H9 (cell line): ENCODE data around the gene CLCNKA. TPM values are rescaled to one million over a fixed set of nuclear protein-coding genes. Genes with fewer than 3 reads are reported as not detected.

Experiments used
- DNase-seq: peaks from one replicate; pipeline ENCODE4 v3.0.0-alpha.2; 2017
- H2AFZ ChIP-seq: one replicate; pipeline ENCODE4 v1.6.1; 2013; ENCODE audit warnings: mild to moderate bottlenecking, low read length, control low read depth, moderate library complexity
- H2AK5ac ChIP-seq: 2 replicates; pipeline ENCODE4 v1.6.1; 2013; ENCODE audit warnings: low read length, control low read depth, mixed read lengths; ENCODE audit not compliant: insufficient read length
- H2BK120ac ChIP-seq: one replicate; pipeline ENCODE4 v1.6.1; 2013; ENCODE audit warnings: low read depth, mild to moderate bottlenecking, low read length, control low read depth, inconsistent platforms; ENCODE audit not compliant: poor library complexity, severe bottlenecking
- H2BK12ac ChIP-seq: 2 replicates; pipeline ENCODE4 v1.6.1; 2013; ENCODE audit warnings: low read length, control low read depth, mixed read lengths, low read depth; ENCODE audit not compliant: insufficient read length
- H2BK15ac ChIP-seq: 2 replicates; pipeline ENCODE4 v1.6.1; 2013; ENCODE audit warnings: low read depth, low read length, control low read depth
- H2BK20ac ChIP-seq: one replicate; pipeline ENCODE4 v1.6.1; 2013; ENCODE audit warnings: low read depth, mild to moderate bottlenecking, low read length, control low read depth, inconsistent platforms; ENCODE audit not compliant: poor library complexity, severe bottlenecking
- H2BK5ac ChIP-seq: 2 replicates; pipeline ENCODE4 v1.6.1; 2013; ENCODE audit warnings: low read length, control low read depth, mixed read lengths; ENCODE audit not compliant: insufficient read length
- H3K14ac ChIP-seq: 2 replicates; pipeline ENCODE4 v1.6.1; 2013; ENCODE audit warnings: low read length, control low read depth; ENCODE audit not compliant: insufficient read depth
- H3K18ac ChIP-seq: 2 replicates; pipeline ENCODE4 v1.6.1; 2013; ENCODE audit warnings: low read depth, mild to moderate bottlenecking, mixed read lengths, low read length, control low read depth; ENCODE audit not compliant: insufficient read length
- H3K23ac ChIP-seq: 2 replicates; pipeline ENCODE4 v1.6.1; 2013; ENCODE audit warnings: low read length, control low read depth, mixed read lengths, low read depth; ENCODE audit not compliant: insufficient read length
- H3K23me2 ChIP-seq: 2 replicates; pipeline ENCODE4 v1.6.1; 2013; ENCODE audit warnings: low read depth, mild to moderate bottlenecking, mixed read lengths, low read length, control low read depth; ENCODE audit not compliant: insufficient read length, poor library complexity, severe bottlenecking
- H3K27ac ChIP-seq: 2 replicates; pipeline ENCODE4 v1.5.1; 2013; ENCODE audit warnings: low read length, control low read depth, mixed read lengths, low read depth; ENCODE audit not compliant: insufficient read length
- H3K27me3 ChIP-seq: 2 replicates; pipeline ENCODE4 v1.6.1; 2013; ENCODE audit warnings: low read length, control low read depth, inconsistent platforms; ENCODE audit not compliant: insufficient read depth
- H3K4ac ChIP-seq: 2 replicates; pipeline ENCODE4 v1.6.1; 2013; ENCODE audit warnings: low read depth, mild to moderate bottlenecking, control low read depth, inconsistent platforms, low read length, moderate library complexity
- H3K4me1 ChIP-seq: 2 replicates; pipeline ENCODE4 v1.6.1; 2013; ENCODE audit warnings: low read length, control low read depth, inconsistent platforms; ENCODE audit not compliant: insufficient read depth
- H3K4me2 ChIP-seq: 2 replicates; pipeline ENCODE4 v1.6.1; 2013; ENCODE audit warnings: low read length, control low read depth, mixed read lengths; ENCODE audit not compliant: insufficient read length, insufficient read depth
- H3K56ac ChIP-seq: 2 replicates; pipeline ENCODE4 v1.6.1; 2013; ENCODE audit warnings: low read depth, mild to moderate bottlenecking, mixed read lengths, low read length, control low read depth; ENCODE audit not compliant: insufficient read length
- H3K79me1 ChIP-seq: 2 replicates; pipeline ENCODE4 v1.6.1; 2013; ENCODE audit warnings: low read depth, mild to moderate bottlenecking, moderate library complexity, low read length, control low read depth, inconsistent platforms; ENCODE audit not compliant: insufficient read depth, poor library complexity, severe bottlenecking
- H3K79me2 ChIP-seq: 2 replicates; pipeline ENCODE4 v1.6.1; 2013; ENCODE audit warnings: low read length, control low read depth, inconsistent platforms; ENCODE audit not compliant: insufficient read depth
- H3K9ac ChIP-seq: 2 replicates; pipeline ENCODE4 v1.6.1; 2013; ENCODE audit warnings: low read length, control low read depth, mixed read lengths; ENCODE audit not compliant: insufficient read length; ENCODE audit errors: extremely low read depth
- H3K9me3 ChIP-seq: one replicate; pipeline ENCODE4 v1.6.1; 2013; ENCODE audit warnings: low read depth, low read length, inconsistent platforms; ENCODE audit not compliant: control insufficient read depth
- H3T11ph ChIP-seq: one replicate; pipeline ENCODE4 v1.6.1; 2013; ENCODE audit warnings: mild to moderate bottlenecking, low read length, control low read depth, inconsistent platforms
- H4K20me1 ChIP-seq: one replicate; pipeline ENCODE4 v1.6.1; 2013; ENCODE audit not compliant: control insufficient read depth, insufficient read length, insufficient read depth
- H4K5ac ChIP-seq: 2 replicates; pipeline ENCODE4 v1.6.1; 2013; ENCODE audit warnings: low read depth, mild to moderate bottlenecking, mixed read lengths, low read length, control low read depth; ENCODE audit not compliant: insufficient read length
- H4K8ac ChIP-seq: replicated peaks from 2 replicates; pipeline ENCODE4 v1.6.1; 2013; ENCODE audit warnings: low read length, control low read depth, mixed read lengths, low read depth; ENCODE audit not compliant: insufficient read length
- H4K91ac ChIP-seq: 2 replicates; pipeline ENCODE4 v1.6.1; 2013; ENCODE audit warnings: low read depth, mild to moderate bottlenecking, moderate library complexity, mixed read lengths, low read length, control low read depth; ENCODE audit not compliant: insufficient read length
- H3K27ac Mint-ChIP-seq, 3 experiments: 2 replicates in 2 of 3; 3 replicates in 1 of 3; pipeline ENCODE4 v1.8.0; 2020 to 2021; ENCODE audit warnings: mixed read lengths in 3 of 3, mild to moderate bottlenecking in 1 of 3, moderate library complexity in 1 of 3
- H3K27me3 Mint-ChIP-seq: 2 replicates; pipeline ENCODE4 v1.8.0; 2021; ENCODE audit warnings: low read depth, mild to moderate bottlenecking, moderate library complexity, mixed read lengths
- H3K36me3 Mint-ChIP-seq, 3 experiments: 2 replicates in 2 of 3; 3 replicates in 1 of 3; pipeline ENCODE4 v1.8.0; 2020 to 2021; ENCODE audit warnings: low read depth in 3 of 3, mixed read lengths in 3 of 3; ENCODE audit not compliant: insufficient read depth in 1 of 3
- H3K4me1 Mint-ChIP-seq, 2 experiments: 2 replicates each; pipeline ENCODE4 v1.8.0; 2020; ENCODE audit warnings: mixed read lengths in 2 of 2
- H3K4me3 Mint-ChIP-seq, 2 experiments: 2 replicates in 1 of 2; 3 replicates in 1 of 2; pipeline ENCODE4 v1.8.0; 2020 to 2021; ENCODE audit warnings: mild to moderate bottlenecking in 2 of 2, mixed read lengths in 2 of 2, moderate library complexity in 1 of 2
- H3K9me3 Mint-ChIP-seq, 2 experiments: 2 replicates in 1 of 2; 3 replicates in 1 of 2; pipeline ENCODE4 v1.8.0; 2020; ENCODE audit warnings: mild to moderate bottlenecking in 2 of 2, mixed read lengths in 2 of 2, moderate library complexity in 1 of 2
- CTCF ChIP-seq: fragments of 200-600 bp; sonication (generic); conservative IDR thresholded peaks from 3 replicates; pipeline ENCODE4 v1.8.0; 2021; ENCODE audit warnings: antibody characterized with exemption, mild to moderate bottlenecking
- WGBS: extraction: QIAGEN DNeasy Blood & Tissue Kit; methylation state at CpG from one replicate; pipeline ENCODE4 v1.1.7; 2013; ENCODE audit warnings: missing lambda C conversion rate, low lambda C conversion rate, mixed read lengths; ENCODE audit not compliant: insufficient read length; ENCODE audit errors: extremely low coverage; 5-methylcytosine and 5-hydroxymethylcytosine counted together
- total RNA-seq: library from RNA; stranded (reverse); gene quantifications from 2 replicates; pipeline ENCODE4 v1.2.1, GENCODE V29; 2021

CLCNKA gene
- total RNA-seq, 1 experiment from 2014 or later = 0.98 TPM

DNA sequence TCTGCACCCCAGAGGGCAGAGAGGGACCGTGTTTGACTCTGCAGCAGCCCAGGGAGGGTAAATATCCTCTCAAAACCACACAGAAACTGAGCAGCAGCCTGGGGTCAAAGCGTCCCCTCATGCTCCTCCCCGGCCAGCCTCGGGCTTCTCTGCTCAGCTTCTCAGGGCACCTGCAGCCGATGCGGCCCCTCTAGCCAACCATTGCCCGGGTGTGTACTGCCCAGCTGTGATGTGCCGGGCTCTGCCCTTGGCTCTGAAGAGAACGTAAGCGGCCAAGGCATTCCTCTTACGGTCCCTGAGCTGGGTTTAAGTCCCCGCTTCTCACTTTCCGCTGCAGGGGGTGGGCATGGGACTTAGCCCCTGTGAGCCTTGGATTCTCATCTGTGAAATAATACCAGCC lies 46.1 kb downstream of the CLCNKA start:
- H3K4me3 Mint-ChIP-seq = peak overlapping the region in 1 of 2 experiments; percentile 29; a peak in 1 of 5 replicates

More for the DNA sequence above, 46.1 kb downstream of the CLCNKA start:
- Mint-ChIP-seq H3K27ac (0 out of 7 replicates have a peak overlapping the region, but pooled peaks of 1 of the 3 experiments have one; percentile 32), H3K4me1 (peaks cover 32 to 52% of the 10 kb centered on the region in 2 experiments), H3K27me3 (peaks cover 45% of the 10 kb centered on the region), H3K9me3 (no peaks in the 10 kb centered on the region), H3K36me3 (no peaks in the 10 kb centered on the region)
- Histone ChIP-seq H4K91ac (no peak overlapping the region), H3K4me1 (peaks cover 3% of the 10 kb centered on the region; the same call in 1 of the 2 replicates), H3K79me2 (no peaks in the 10 kb centered on the region), H3K23ac (no peak overlapping the region), H4K20me1 (no peaks in the 10 kb centered on the region), H2BK15ac (no peak overlapping the region), H2AK5ac (no peak overlapping the region), H3T11ph (no peak overlapping the region), H2BK5ac (no peak overlapping the region), H3K9me3 (no peaks in the 10 kb centered on the region), H3K27me3 (no peaks in the 10 kb centered on the region; the same call in 1 of the 2 replicates), H3K79me1 (no peaks in the 10 kb centered on the region), H3K4me2 (no peak overlapping the region), H3K9ac (no peak overlapping the region), H3K4ac (no peak overlapping the region), H3K18ac (no peak overlapping the region), H3K27ac (no peak overlapping the region), H4K8ac (no peak overlapping the region), H2AFZ (no peak overlapping the region), H3K14ac (no peak overlapping the region; the same call in 1 of the 2 replicates), H2BK12ac (no peak overlapping the region), H3K23me2 (no peaks in the 10 kb centered on the region), H4K5ac (no peak overlapping the region), H2BK120ac (no peak overlapping the region), H2BK20ac (no peak overlapping the region), H3K56ac (no peak overlapping the region)
- DNase-seq = no peak
- no CpG with 5 or more reads among the region's 13 CpGs for WGBS
- TF ChIP-seq CTCF = no peak
